Transverse colon (tissue), 3 donors: ENCODE measurements around the gene NECTIN3.

Experiments
- EP300 ChIP-seq: sonication (generic); formaldehyde crosslinking; IDR thresholded peaks from one replicate; pipeline ENCODE4 v1.6.1; 2017; ENCODE audit warnings: antibody characterized with exemption, low read depth
- POLR2A ChIP-seq: fragments of 450-650 bp; IDR thresholded peaks from one replicate; pipeline ENCODE4 v1.6.1; 2016; ENCODE audit warnings: antibody characterized with exemption, mild to moderate bottlenecking, moderate library complexity
- TF ChIP-seq, protein P1 (sequence below), 5 experiments: fragments of 200-600 bp in 3 of 5; fragments of 450-650 bp in 2 of 5; sonication (generic) in 3 of 5; IDR thresholded peaks; 1 replicate in 2 of 5; 2 replicates in 3 of 5; pipeline ENCODE4 v1.5.1; 2016 to 2017; ENCODE audit warnings: antibody characterized with exemption in 5 of 5, inconsistent platforms in 3 of 5, mild to moderate bottlenecking in 2 of 5, moderate library complexity in 1 of 5

DNA sequence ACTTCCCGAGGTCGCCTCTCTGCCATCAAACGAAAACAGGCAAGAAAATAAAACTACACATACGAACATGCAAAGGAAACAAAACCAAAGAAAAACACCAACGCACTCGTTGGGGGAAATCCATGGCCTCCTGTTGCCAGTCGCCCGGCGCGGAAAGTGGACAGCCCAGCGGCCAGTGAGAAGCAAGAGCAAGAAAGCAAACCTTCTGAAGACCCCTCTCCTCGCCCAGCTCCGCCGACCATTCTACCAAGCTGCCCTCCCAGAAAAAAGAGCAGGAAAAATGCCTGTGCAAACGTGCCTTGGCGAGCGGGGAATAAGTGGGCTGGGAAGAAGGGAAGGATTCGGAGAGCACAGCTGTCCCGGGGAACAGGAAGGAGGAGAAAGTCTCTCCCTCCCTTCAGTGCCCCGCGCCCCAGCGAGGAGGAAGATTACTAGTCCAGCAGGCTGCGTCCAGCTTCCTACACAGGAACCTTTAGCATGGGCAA, 802 bp upstream of the NECTIN3 start:
- TF ChIP-seq EP300: no peak
- TF ChIP-seq, protein P1, sequence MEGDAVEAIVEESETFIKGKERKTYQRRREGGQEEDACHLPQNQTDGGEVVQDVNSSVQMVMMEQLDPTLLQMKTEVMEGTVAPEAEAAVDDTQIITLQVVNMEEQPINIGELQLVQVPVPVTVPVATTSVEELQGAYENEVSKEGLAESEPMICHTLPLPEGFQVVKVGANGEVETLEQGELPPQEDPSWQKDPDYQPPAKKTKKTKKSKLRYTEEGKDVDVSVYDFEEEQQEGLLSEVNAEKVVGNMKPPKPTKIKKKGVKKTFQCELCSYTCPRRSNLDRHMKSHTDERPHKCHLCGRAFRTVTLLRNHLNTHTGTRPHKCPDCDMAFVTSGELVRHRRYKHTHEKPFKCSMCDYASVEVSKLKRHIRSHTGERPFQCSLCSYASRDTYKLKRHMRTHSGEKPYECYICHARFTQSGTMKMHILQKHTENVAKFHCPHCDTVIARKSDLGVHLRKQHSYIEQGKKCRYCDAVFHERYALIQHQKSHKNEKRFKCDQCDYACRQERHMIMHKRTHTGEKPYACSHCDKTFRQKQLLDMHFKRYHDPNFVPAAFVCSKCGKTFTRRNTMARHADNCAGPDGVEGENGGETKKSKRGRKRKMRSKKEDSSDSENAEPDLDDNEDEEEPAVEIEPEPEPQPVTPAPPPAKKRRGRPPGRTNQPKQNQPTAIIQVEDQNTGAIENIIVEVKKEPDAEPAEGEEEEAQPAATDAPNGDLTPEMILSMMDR (IDR thresholded peaks at IDR 0.05): no peak
- no peak for TF ChIP-seq POLR2A
